DMS153 (cell line): ENCODE measurements around the gene HSD17B7.

Source experiments
- DNase-seq: peaks from one replicate; lab custom pipeline; 2025; lab: John Stamatoyannopoulos, UW

Gene HSD17B7

GRCh38 chr1:162857850-162858249 is 67.3 kb downstream of the HSD17B7 start:
- DNase-seq: no peak

- DNase-seq: no peak
Measured at GRCh38 chr1:162859191-162859590, 68.7 kb downstream of the HSD17B7 start.

- no peak for DNase-seq
Measured at GRCh38 chr1:162861101-162861500, 70.6 kb downstream of the HSD17B7 start, which contains the start of gene CCDC190. TSS of gene CCDC190 (minus strand) at chr1:162861175. CDS start at chr1:162859646, 1,529 bp downstream.

- DNase-seq: no peak
Measured at GRCh38 chr1:162861625-162862024, 71.1 kb downstream of the HSD17B7 start.
